Osteocyte (in vitro differentiated cells): ENCODE data around the gene C4orf50. TPM values are rescaled to one million over a fixed set of nuclear protein-coding genes. Genes with fewer than 3 reads are reported as not detected.

Experiments used
- DNase-seq: peaks from one replicate; pipeline ENCODE4 v3.0.0; 2021; ENCODE audit warnings: mixed read lengths; ENCODE audit not compliant: unreplicated experiment; ENCODE audit errors: extremely low spot score
- H3K27ac Mint-ChIP-seq: one replicate; pipeline ENCODE4 v1.8.0; 2021; ENCODE audit warnings: mild to moderate bottlenecking, mixed read lengths; ENCODE audit not compliant: unreplicated experiment
- H3K27me3 Mint-ChIP-seq: one replicate; pipeline ENCODE4 v1.8.0; 2021; ENCODE audit warnings: mixed read lengths; ENCODE audit not compliant: unreplicated experiment
- H3K36me3 Mint-ChIP-seq: one replicate; pipeline ENCODE4 v1.8.0; 2021; ENCODE audit warnings: mixed read lengths; ENCODE audit not compliant: unreplicated experiment
- H3K4me1 Mint-ChIP-seq: one replicate; pipeline ENCODE4 v1.8.0; 2021; ENCODE audit warnings: mixed read lengths; ENCODE audit not compliant: unreplicated experiment
- H3K4me3 Mint-ChIP-seq: one replicate; pipeline ENCODE4 v1.8.0; 2021; ENCODE audit warnings: mild to moderate bottlenecking, moderate library complexity, mixed read lengths; ENCODE audit not compliant: unreplicated experiment
- H3K9me3 Mint-ChIP-seq: one replicate; pipeline ENCODE4 v1.8.0; 2021; ENCODE audit warnings: mixed read lengths; ENCODE audit not compliant: unreplicated experiment
- total RNA-seq: library from RNA; stranded (reverse); gene quantifications from 2 replicates; pipeline ENCODE4 v1.2.1, GENCODE V29; 2021
- TF ChIP-seq, protein P1 (sequence below): fragments of 200-600 bp; sonication (generic); IDR thresholded peaks from 2 replicates; pipeline ENCODE4 v1.5.0; 2021; ENCODE audit warnings: antibody characterized with exemption, mild to moderate bottlenecking, moderate library complexity

The C4orf50 gene
- total RNA-seq, 1 donor from 2014 or later: not detected

DNA sequence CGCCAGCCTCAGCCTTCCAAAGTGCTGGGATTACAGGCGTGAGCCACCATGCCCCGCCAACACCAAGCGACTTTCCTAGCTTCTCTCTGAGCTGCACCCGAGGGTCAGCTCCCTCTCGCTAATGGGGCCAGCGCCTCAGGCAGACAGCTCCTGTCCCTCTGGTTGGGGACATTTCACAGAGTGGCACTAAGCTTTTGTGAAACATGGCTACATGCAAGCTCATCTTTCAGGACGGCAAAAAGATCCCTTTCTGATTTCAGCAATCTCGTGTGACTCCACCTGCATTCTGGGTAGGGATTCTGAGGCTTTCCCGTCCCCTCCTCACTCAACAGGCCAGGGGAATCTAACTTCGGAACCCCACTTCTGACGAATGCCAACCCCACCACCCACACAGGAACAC lies 31.0 kb upstream of the C4orf50 start:
- TF ChIP-seq, protein P1, sequence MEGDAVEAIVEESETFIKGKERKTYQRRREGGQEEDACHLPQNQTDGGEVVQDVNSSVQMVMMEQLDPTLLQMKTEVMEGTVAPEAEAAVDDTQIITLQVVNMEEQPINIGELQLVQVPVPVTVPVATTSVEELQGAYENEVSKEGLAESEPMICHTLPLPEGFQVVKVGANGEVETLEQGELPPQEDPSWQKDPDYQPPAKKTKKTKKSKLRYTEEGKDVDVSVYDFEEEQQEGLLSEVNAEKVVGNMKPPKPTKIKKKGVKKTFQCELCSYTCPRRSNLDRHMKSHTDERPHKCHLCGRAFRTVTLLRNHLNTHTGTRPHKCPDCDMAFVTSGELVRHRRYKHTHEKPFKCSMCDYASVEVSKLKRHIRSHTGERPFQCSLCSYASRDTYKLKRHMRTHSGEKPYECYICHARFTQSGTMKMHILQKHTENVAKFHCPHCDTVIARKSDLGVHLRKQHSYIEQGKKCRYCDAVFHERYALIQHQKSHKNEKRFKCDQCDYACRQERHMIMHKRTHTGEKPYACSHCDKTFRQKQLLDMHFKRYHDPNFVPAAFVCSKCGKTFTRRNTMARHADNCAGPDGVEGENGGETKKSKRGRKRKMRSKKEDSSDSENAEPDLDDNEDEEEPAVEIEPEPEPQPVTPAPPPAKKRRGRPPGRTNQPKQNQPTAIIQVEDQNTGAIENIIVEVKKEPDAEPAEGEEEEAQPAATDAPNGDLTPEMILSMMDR: no peak
- Mint-ChIP-seq H3K4me3 (no peak overlapping the region), H3K27ac (no peak overlapping the region), H3K4me1 (no peaks in the 10 kb centered on the region), H3K9me3 (no peaks in the 10 kb centered on the region), H3K27me3 (peaks cover 13% of the 10 kb centered on the region), H3K36me3 (no peaks in the 10 kb centered on the region)
- no peak for DNase-seq

DNA sequence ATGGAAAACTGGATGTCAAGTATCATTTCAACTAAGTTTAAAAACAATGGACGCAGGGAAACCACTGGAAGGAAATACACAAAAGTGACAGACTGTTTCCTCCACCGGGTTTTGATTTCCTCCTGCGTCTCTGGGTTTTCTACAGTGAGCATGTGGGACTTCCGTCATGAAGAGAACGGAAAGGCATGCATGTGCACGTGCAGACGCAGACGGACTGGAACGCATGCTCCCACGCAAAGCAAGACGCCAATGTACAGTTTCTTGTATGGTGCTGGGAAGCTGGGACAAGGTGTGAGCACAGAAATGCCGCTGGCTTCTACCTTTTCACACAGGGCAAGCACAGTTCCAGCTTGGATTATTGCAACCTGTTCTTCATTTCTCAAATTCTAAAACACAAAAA lies 30.3 kb upstream of the C4orf50 start:
- TF ChIP-seq, protein P1: no peak
- no peaks in the 10 kb centered on the region for H3K9me3 Mint-ChIP-seq
- H3K27ac Mint-ChIP-seq: no peak overlapping the region
- no peak for DNase-seq
- no peaks in the 10 kb centered on the region for H3K4me1 Mint-ChIP-seq
- H3K4me3 Mint-ChIP-seq: no peak overlapping the region
- H3K36me3 Mint-ChIP-seq: no peaks in the 10 kb centered on the region
- peaks cover 13% of the 10 kb centered on the region for H3K27me3 Mint-ChIP-seq

DNA sequence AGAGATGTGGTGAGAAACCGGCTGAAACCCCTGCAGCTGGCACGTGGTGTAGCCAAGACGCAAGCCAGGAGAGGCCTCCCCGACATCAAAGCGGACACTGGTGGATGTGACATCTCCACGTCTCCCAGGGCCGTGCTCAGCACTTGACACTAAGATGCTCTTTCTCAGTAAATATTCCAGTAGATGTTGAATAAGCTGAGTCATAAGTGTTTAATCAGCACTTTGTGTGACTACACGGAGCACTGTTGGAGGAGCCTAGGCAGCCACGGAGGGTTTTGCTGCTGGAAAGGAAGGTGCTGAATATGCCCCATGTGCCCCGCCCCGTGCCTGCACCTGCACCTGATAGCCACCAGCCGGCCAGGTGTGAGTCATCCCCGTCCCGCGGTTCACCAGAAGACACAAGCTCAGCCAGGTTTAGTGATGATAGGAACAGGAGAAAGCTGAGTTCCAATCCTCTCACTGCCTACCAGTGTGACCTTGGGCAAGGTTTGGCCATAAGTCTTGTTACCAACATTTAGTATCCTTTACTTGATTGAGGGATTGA lies 29.0 kb upstream of the C4orf50 start:
- Mint-ChIP-seq H3K36me3 (no peaks in the 10 kb centered on the region), H3K27ac (no peak overlapping the region), H3K4me3 (no peak overlapping the region), H3K27me3 (peaks cover 13% of the 10 kb centered on the region), H3K9me3 (no peaks in the 10 kb centered on the region), H3K4me1 (no peaks in the 10 kb centered on the region)
- TF ChIP-seq, protein P1: no peak
- no peak for DNase-seq

DNA sequence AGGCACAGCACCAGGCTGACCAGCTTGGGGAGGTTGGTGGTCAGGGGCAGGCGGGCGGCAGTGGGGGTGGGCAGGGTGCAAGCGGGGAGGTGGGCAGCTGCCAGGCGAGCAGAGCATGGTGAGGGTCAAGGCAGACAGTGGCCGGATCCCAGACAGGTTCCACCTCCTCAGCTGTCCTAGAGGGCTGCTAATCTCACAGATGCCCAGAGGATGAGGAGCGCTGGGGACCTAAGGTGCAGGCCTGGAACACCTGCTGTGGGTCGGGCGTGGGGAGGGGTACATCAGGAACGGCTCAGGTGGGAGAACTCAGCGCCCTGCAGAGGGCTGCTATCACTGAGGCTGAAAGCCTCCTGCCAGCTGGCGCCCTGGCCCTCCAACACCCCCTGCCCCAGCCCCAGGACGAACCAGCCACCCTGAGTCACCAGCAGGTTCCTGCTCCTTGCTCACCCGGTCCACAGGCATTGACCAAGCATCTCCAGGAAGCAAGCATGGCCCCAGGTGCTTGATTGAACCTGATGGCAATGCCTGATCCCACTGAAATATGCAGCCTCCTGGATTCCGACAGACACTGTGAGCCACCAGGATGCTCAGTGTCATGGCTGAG lies 28.4 kb upstream of the C4orf50 start:
- peaks cover 11% of the 10 kb centered on the region for H3K27me3 Mint-ChIP-seq

DNA sequence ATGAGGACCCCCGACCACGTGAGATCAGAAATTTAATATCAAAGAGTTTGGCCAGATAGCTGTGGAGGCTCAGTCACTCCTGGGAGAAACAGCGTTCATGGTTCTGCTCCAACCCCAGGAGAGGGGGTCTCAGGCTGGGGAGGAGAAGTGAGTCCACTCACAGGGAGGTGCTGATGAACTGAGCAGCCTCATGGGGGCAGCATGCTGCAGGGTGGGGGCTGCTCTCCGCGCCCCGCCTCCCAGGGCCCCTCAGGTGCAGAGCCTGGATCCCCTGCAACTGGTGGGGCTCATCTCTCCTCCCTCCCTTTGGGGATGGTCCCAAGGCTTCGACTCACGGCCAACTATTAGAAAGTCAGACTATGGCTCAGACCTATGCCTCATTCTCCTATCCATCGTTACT lies 26.6 kb upstream of the C4orf50 start:
- Mint-ChIP-seq H3K4me1 (no peaks in the 10 kb centered on the region), H3K27ac (no peak overlapping the region), H3K36me3 (no peaks in the 10 kb centered on the region), H3K9me3 (no peaks in the 10 kb centered on the region), H3K4me3 (no peak overlapping the region), H3K27me3 (peaks cover 8% of the 10 kb centered on the region)
- no peak for DNase-seq
- TF ChIP-seq, protein P1: no peak

More for the DNA sequence above, 28.4 kb upstream of the C4orf50 start:
- Mint-ChIP-seq H3K9me3 (no peaks in the 10 kb centered on the region), H3K36me3 (no peaks in the 10 kb centered on the region), H3K27ac (no peak overlapping the region), H3K4me1 (no peaks in the 10 kb centered on the region), H3K4me3 (no peak overlapping the region)
- TF ChIP-seq, protein P1: no peak
- no peak for DNase-seq
